ENCODE measurements around the gene VNN1. TPM values are rescaled to one million over a fixed set of nuclear protein-coding genes. Genes with fewer than 3 reads are reported as not detected.
"Not testable (repeated sequence)": the region's sequence is repeated elsewhere in the genome, so short reads cannot be mapped to it uniquely, and the experiment has no call there.

VNN1 gene
- total RNA-seq, 1 donor from 2014 or later = 0.07 TPM

DNA sequence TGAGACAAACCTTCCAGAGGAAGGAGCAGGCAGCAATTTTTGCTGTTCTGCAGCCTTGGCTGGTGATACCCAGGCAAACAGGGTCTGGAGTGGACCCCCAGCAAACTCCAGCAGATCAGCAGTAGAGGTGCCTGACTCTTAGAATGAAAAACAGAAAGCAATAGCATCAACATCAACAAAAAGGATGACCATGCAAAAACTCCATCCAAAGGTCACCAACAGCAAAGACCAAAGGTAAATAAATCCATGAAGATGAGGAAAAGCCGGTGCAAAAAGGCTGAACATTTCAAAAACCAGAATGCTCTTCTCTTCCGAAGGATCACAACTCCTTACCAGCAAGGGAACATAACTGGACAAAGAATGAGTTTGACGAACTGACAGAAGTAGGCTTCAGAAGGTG is 77.9 kb downstream of the VNN1 start:
- not testable (repeated sequence) for FAIRE-seq; H3K9ac ChIP-seq (ENCODE audit: low read length); H3K4me3 ChIP-seq (ENCODE audit: insufficient read depth, low read depth, low read length); H3K4me2 ChIP-seq (ENCODE audit: low read length); H3K36me3 ChIP-seq (ENCODE audit: insufficient read depth, low read length); H2AFZ ChIP-seq (ENCODE audit: low read depth, low read length); H4K20me1 ChIP-seq (ENCODE audit: insufficient read depth, low read length); H3K27me3 ChIP-seq (ENCODE audit: insufficient read depth, low read length); H3K9me3 Mint-ChIP-seq (ENCODE audit: unreplicated experiment); H3K36me3 Mint-ChIP-seq (ENCODE audit: low read depth, unreplicated experiment); H3K4me3 Mint-ChIP-seq (ENCODE audit: unreplicated experiment); H3K27me3 Mint-ChIP-seq (ENCODE audit: low read depth, unreplicated experiment); H3K9me3 ChIP-seq (ENCODE audit: insufficient read depth, low read depth, low read length); H3K4me1 Mint-ChIP-seq (ENCODE audit: low read depth, unreplicated experiment); DNase-seq (ENCODE audit: low read depth); H3K79me2 ChIP-seq (ENCODE audit: insufficient read depth, low read length); H3K27ac Mint-ChIP-seq (ENCODE audit: unreplicated experiment); H3K27ac ChIP-seq (ENCODE audit: low read depth, low read length); H3K4me1 ChIP-seq (ENCODE audit: insufficient read depth, low read length)

DNA sequence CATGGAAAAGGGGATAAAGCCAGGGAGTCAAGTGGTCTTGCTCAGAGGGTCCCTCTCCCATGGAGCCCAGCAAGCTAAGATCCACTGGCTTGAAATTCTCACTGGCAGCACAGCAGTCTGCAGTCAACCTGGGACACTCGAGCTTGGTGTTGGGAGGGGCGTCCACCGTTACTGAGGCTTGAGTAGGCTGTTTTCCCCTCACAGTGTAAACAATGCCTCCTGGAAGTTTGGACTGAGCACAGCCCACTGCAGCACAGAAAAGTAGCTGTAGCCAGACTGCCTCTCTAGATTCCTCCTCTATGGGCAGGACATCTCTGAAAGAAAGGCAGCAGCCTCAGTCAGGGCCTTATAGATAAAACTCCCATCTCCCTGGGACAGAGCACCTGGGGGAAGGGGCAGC is 78.6 kb downstream of the VNN1 start:
- H3K36me3 ChIP-seq (ENCODE audit: insufficient read depth, low read length); H3K4me1 ChIP-seq (ENCODE audit: insufficient read depth, low read length); H3K27ac Mint-ChIP-seq (ENCODE audit: unreplicated experiment); H3K9me3 Mint-ChIP-seq (ENCODE audit: unreplicated experiment); H3K4me1 Mint-ChIP-seq (ENCODE audit: low read depth, unreplicated experiment); H3K4me3 ChIP-seq (ENCODE audit: insufficient read depth, low read depth, low read length); H3K27ac ChIP-seq (ENCODE audit: low read depth, low read length); H3K36me3 Mint-ChIP-seq (ENCODE audit: low read depth, unreplicated experiment); DNase-seq (ENCODE audit: low read depth); H3K4me2 ChIP-seq (ENCODE audit: low read length); H3K27me3 ChIP-seq (ENCODE audit: insufficient read depth, low read length); H4K20me1 ChIP-seq (ENCODE audit: insufficient read depth, low read length); H3K9me3 ChIP-seq (ENCODE audit: insufficient read depth, low read depth, low read length); H3K9ac ChIP-seq (ENCODE audit: low read length); H2AFZ ChIP-seq (ENCODE audit: low read depth, low read length); FAIRE-seq; H3K27me3 Mint-ChIP-seq (ENCODE audit: low read depth, unreplicated experiment); H3K79me2 ChIP-seq (ENCODE audit: insufficient read depth, low read length); H3K4me3 Mint-ChIP-seq (ENCODE audit: unreplicated experiment): not testable (repeated sequence)

DNA sequence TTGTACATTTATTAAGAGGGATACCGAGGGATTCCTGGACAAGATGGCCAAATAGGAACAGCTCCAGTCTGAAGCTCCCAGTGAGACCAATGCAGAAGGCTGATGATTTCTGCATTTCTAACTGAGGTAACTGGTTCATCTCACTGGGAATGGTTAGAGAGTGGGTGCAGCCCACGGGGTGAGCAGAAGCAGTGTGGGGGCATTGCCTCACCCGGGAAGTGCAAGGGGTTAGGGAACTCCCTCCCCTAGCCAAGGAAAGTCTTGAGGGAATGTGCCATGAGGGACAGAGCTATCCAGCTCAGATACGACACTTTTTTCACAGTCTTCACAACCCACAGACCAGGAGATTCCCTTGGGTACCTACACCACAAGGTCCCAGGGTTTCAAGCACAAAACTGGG is 79.1 kb downstream of the VNN1 start:
- Histone ChIP-seq H3K27me3 (ENCODE audit: insufficient read depth, low read length) (peaks cover 6% of the 10 kb centered on the region), H3K4me1 (ENCODE audit: insufficient read depth, low read length) (no peaks in the 10 kb centered on the region), H3K27ac (ENCODE audit: low read depth, low read length) (no peak overlapping the region), H4K20me1 (ENCODE audit: insufficient read depth, low read length) (no peaks in the 10 kb centered on the region), H3K36me3 (ENCODE audit: insufficient read depth, low read length) (no peaks in the 10 kb centered on the region), H3K9me3 (ENCODE audit: insufficient read depth, low read depth, low read length) (no peaks in the 10 kb centered on the region), H3K4me3 (ENCODE audit: insufficient read depth, low read depth, low read length) (no peak overlapping the region), H2AFZ (ENCODE audit: low read depth, low read length) (no peak overlapping the region), H3K4me2 (ENCODE audit: low read length) (no peak overlapping the region), H3K79me2 (ENCODE audit: insufficient read depth, low read length) (no peaks in the 10 kb centered on the region), H3K9ac (ENCODE audit: low read length) (no peak overlapping the region)
- no peaks in the 10 kb centered on the region for H3K27me3 Mint-ChIP-seq (ENCODE audit: low read depth, unreplicated experiment)
- no peak for DNase-seq (ENCODE audit: low read depth)
- peaks cover 5% of the 10 kb centered on the region for H3K9me3 Mint-ChIP-seq (ENCODE audit: unreplicated experiment)
- TF ChIP-seq EZH2 (IDR thresholded peaks at IDR 0.05; ENCODE audit: insufficient read depth, low read length) = no peak
- TF ChIP-seq, protein P1, sequence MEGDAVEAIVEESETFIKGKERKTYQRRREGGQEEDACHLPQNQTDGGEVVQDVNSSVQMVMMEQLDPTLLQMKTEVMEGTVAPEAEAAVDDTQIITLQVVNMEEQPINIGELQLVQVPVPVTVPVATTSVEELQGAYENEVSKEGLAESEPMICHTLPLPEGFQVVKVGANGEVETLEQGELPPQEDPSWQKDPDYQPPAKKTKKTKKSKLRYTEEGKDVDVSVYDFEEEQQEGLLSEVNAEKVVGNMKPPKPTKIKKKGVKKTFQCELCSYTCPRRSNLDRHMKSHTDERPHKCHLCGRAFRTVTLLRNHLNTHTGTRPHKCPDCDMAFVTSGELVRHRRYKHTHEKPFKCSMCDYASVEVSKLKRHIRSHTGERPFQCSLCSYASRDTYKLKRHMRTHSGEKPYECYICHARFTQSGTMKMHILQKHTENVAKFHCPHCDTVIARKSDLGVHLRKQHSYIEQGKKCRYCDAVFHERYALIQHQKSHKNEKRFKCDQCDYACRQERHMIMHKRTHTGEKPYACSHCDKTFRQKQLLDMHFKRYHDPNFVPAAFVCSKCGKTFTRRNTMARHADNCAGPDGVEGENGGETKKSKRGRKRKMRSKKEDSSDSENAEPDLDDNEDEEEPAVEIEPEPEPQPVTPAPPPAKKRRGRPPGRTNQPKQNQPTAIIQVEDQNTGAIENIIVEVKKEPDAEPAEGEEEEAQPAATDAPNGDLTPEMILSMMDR (IDR thresholded peaks at IDR 0.05; ENCODE audit: insufficient read depth, low read depth, low read length) = no peak
- FAIRE-seq = no peak
- H3K4me3 Mint-ChIP-seq (ENCODE audit: unreplicated experiment) = no peak overlapping the region
- no peak overlapping the region for H3K27ac Mint-ChIP-seq (ENCODE audit: unreplicated experiment)
- no peaks in the 10 kb centered on the region for H3K36me3 Mint-ChIP-seq (ENCODE audit: low read depth, unreplicated experiment)
- no peaks in the 10 kb centered on the region for H3K4me1 Mint-ChIP-seq (ENCODE audit: low read depth, unreplicated experiment)

DNA sequence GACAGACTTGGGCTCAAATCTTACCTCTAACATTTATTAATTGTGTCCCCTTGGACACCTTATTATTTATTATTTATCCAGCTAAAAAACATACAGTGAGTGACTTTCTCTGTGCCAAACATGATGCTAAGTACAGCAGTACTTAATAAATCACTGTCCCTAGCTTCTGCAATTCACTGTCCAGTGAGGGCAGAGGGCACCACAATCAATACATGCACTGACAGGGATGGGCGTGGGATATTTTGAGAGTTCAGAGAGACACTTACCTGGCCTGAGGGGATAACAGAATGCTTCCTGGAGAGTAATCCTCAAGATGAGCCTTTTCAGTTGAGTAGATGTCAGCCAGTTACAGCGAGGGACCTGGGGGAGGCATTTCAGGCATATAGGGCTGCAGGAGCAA is 80.5 kb downstream of the VNN1 start:
- H3K4me1 Mint-ChIP-seq (ENCODE audit: low read depth, unreplicated experiment) = no peaks in the 10 kb centered on the region
- Histone ChIP-seq H2AFZ (ENCODE audit: low read depth, low read length) (no peak overlapping the region), H3K4me1 (ENCODE audit: insufficient read depth, low read length) (no peaks in the 10 kb centered on the region), H3K36me3 (ENCODE audit: insufficient read depth, low read length) (no peaks in the 10 kb centered on the region), H3K79me2 (ENCODE audit: insufficient read depth, low read length) (no peaks in the 10 kb centered on the region), H3K27me3 (ENCODE audit: insufficient read depth, low read length) (peaks cover 6% of the 10 kb centered on the region), H3K4me3 (ENCODE audit: insufficient read depth, low read depth, low read length) (no peak overlapping the region), H4K20me1 (ENCODE audit: insufficient read depth, low read length) (no peaks in the 10 kb centered on the region), H3K27ac (ENCODE audit: low read depth, low read length) (no peak overlapping the region), H3K4me2 (ENCODE audit: low read length) (no peak overlapping the region), H3K9ac (ENCODE audit: low read length) (no peak overlapping the region), H3K9me3 (ENCODE audit: insufficient read depth, low read depth, low read length) (no peaks in the 10 kb centered on the region)
- FAIRE-seq (no peak), DNase-seq (ENCODE audit: low read depth) (no peak)
- no peaks in the 10 kb centered on the region for H3K36me3 Mint-ChIP-seq (ENCODE audit: low read depth, unreplicated experiment)
- TF ChIP-seq, protein P1 (IDR thresholded peaks at IDR 0.05; ENCODE audit: insufficient read depth, low read depth, low read length) = no peak
- no peak for TF ChIP-seq EZH2 (IDR thresholded peaks at IDR 0.05; ENCODE audit: insufficient read depth, low read length)
- H3K4me3 Mint-ChIP-seq (ENCODE audit: unreplicated experiment) = no peak overlapping the region
- H3K27ac Mint-ChIP-seq (ENCODE audit: unreplicated experiment) = no peak overlapping the region
- H3K9me3 Mint-ChIP-seq (ENCODE audit: unreplicated experiment) = peaks cover 8% of the 10 kb centered on the region
- H3K27me3 Mint-ChIP-seq (ENCODE audit: low read depth, unreplicated experiment) = no peaks in the 10 kb centered on the region
